GM10248 (cell line): ENCODE results near the gene SMAP2.

Source experiments
- CTCF ChIA-PET: fragments of 300-600 bp; sonication (Branson Sonifier 250); formaldehyde crosslinking; extraction: SDS; loops from one replicate; lab custom pipeline; 2021; ENCODE audit warnings: antibody characterized with exemption; lab: Yijun Ruan, JAX
- POLR2A ChIA-PET: fragments of 350-650 bp; sonication (Branson Sonifier 250); formaldehyde crosslinking; extraction: SDS; loops from one replicate; lab custom pipeline; 2020; ENCODE audit warnings: antibody characterized with exemption; lab: Yijun Ruan, JAX
- DNase-seq: peaks from one replicate; pipeline ENCODE4 v3.0.0; 2012; ENCODE audit errors: extremely low spot score
- CTCF ChIP-seq: IDR thresholded peaks from 2 replicates; pipeline ENCODE4 v1.5.1; 2012; ENCODE audit warnings: mild to moderate bottlenecking, low read depth; ENCODE audit errors: extremely low read depth, missing control alignments, control extremely low read depth

Gene SMAP2

GRCh38 chr1:40397258-40397657, 23.7 kb downstream of the SMAP2 start:
- DNase-seq = no peak
- CTCF ChIA-PET = interaction anchor here (1.6 to 5.1 kb wide), 3 partner anchors 12 to 253 kb away, joined by 8 to 62 read pairs (median 8); no protein-coding TSS in a partner anchor
- POLR2A ChIA-PET = no interaction called here
- TF ChIP-seq CTCF = no peak

GRCh38 chr1:40399984-40400704, 26.6 kb downstream of the SMAP2 start:
- POLR2A ChIA-PET = interaction anchor here (0.6 to 2.3 kb wide), 5 partner anchors 10 to 65 kb away, joined by 3 to 11 read pairs (median 4); no protein-coding TSS in a partner anchor
- TF ChIP-seq CTCF = no peak
- DNase-seq = peak; percentile 74
- CTCF ChIA-PET = interaction anchor here (0.7 to 5.1 kb wide), 13 partner anchors 9 to 256 kb away, joined by 3 to 62 read pairs (median 6); partner anchors contain the start of gene SMAP2

GRCh38 chr1:40401473-40402201, 28.1 kb downstream of the SMAP2 start:
- TF ChIP-seq CTCF = no peak
- DNase-seq = no peak
- POLR2A ChIA-PET = no interaction called here
- CTCF ChIA-PET = interaction anchor here (1.1 to 5.1 kb wide), 6 partner anchors 16 to 257 kb away, joined by 3 to 62 read pairs (median 12); partner anchors contain the start of gene COL9A2

- peak; percentile 69 for TF ChIP-seq CTCF
- DNase-seq = no peak
- ChIA-PET POLR2A (no interaction called here), CTCF (interaction anchor here (0.6 to 4.9 kb wide), 39 partner anchors 9 to 372 kb away, joined by 3 to 47 read pairs (median 5); partner anchors contain the start of genes COL9A2 and SMAP2)
Measured at GRCh38 chr1:40404670-40405462, 31.3 kb downstream of the SMAP2 start.

GRCh38 chr1:40405812-40406211, 32.3 kb downstream of the SMAP2 start:
- ChIA-PET CTCF (interaction anchor here (1.5 to 4.9 kb wide), 14 partner anchors 13 to 321 kb away, joined by 3 to 47 read pairs (median 16); partner anchors contain the start of genes COL9A2 and SMAP2), POLR2A (no interaction called here)
- no peak for DNase-seq
- no peak for TF ChIP-seq CTCF
